ENCODE data around the gene NISCH. TPM values are rescaled to one million over a fixed set of nuclear protein-coding genes. Genes with fewer than 3 reads are reported as not detected.

The NISCH gene
- total and polyA plus RNA-seq, 2 of the 8 experiments (the other 6 are each of a cell fraction or from before 2014, with no cell fraction given): 71.2 to 71.9 TPM

DNA sequence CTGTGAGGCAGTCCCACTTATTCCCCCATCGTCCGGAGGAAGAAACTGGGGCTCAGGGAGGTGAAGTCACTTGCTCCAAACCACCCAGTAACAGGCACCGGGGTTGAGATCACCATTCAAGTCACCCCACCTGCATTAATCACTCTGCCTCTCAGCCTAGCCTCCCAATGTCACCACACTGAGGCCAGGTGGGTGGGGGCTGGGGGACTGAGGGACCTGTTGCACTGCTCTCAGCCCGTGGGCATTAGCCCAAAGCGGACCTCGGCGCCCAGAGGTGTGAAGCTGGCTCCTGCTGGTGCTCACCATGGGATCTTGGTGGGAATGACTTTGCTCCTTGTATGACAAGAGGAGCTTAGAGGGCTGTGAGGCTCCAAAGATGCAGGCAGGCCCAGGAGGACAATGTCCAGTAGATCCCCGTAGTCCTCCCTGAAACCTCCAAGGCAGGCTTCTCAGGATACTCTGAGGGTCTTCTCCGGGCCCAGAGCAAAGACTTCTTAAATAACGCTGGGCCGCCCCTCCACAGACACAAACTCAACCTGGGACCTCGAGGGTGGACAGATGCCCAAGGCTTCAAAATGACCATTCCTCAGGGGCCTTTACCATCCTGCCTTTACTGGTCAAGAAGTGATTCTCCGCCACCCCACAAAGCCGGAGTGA is 76.6 kb downstream of the NISCH start:
- Histone ChIP-seq H3K27ac (ENCODE audit: low read depth, low read length) (no peak overlapping the region), H4K20me1 (replicated peaks in 1 of 2; ENCODE audit: control insufficient read depth in 1 of 2, insufficient read depth in 2 of 2, low read length in 2 of 2) (peaks cover 14 to 34% of the 10 kb centered on the region in 2 experiments), H3K79me2 (ENCODE audit: control insufficient read depth in 1 of 2, insufficient read depth in 2 of 2, low read length in 2 of 2) (peaks cover 0 to 39% of the 10 kb centered on the region in 2 experiments; a peak in 2 of 4 replicates), H2AK5ac (ENCODE audit: low read depth, low read length) (no peak overlapping the region), H3K23me2 (ENCODE audit: low read depth, low read length) (peaks cover 19% of the 10 kb centered on the region; the same call in 1 of the 2 replicates), H2AFZ (ENCODE audit: low read length) (no peak overlapping the region), H2BK120ac (replicated peaks; ENCODE audit: low read depth, low read length) (no peak overlapping the region), H2BK20ac (ENCODE audit: low read length) (no peak overlapping the region), H4K8ac (ENCODE audit: extremely low read depth, insufficient read depth, low read length) (peak overlapping the region; percentile 7; the same call in 1 of the 2 replicates), H3K79me1 (ENCODE audit: low read depth, low read length) (peaks cover 33% of the 10 kb centered on the region), H2BK12ac (ENCODE audit: low read depth, low read length) (0 out of 2 replicates have a peak overlapping the region, but pooled peaks have one; percentile 39), H3K23ac (ENCODE audit: insufficient read length) (no peak overlapping the region), H3K9me3 (ENCODE audit: insufficient read depth in 2 of 2, low read depth in 1 of 2, low read length in 1 of 2) (no peaks in the 10 kb centered on the region), H3K4me2 (ENCODE audit: insufficient read depth in 1 of 2, low read depth in 2 of 2, low read length in 2 of 2) (peak overlapping the region; percentile 89), H4K91ac (replicated peaks; ENCODE audit: insufficient read length, low read length) (no peak overlapping the region), H4K5ac (ENCODE audit: insufficient read length, low read depth, low read length) (no peak overlapping the region), H3K18ac (ENCODE audit: extremely low read depth, low read length) (no peak overlapping the region), H3K27me3 (replicated peaks in 1 of 4; ENCODE audit: control insufficient read depth in 3 of 4, extremely low read depth in 1 of 4, insufficient read depth in 3 of 4, low read length in 3 of 4) (no peaks in the 10 kb centered on the region), H3K14ac (ENCODE audit: insufficient read length) (no peak overlapping the region), H3K36me3 (ENCODE audit: control insufficient read depth in 2 of 4, insufficient read depth in 4 of 4, low read length in 3 of 4) (peaks cover 18 to 29% (median 23%) of the 10 kb centered on the region in 4 experiments), H2BK5ac (ENCODE audit: low read depth, low read length) (peak overlapping the region; percentile 52; the same call in 1 of the 2 replicates), H3K9ac (replicated peaks in 1 of 4; ENCODE audit: extremely low read depth in 1 of 4, low read depth in 3 of 4, low read length in 3 of 4) (no peak overlapping the region; a peak in 3 of 7 replicates), H2BK15ac (ENCODE audit: low read length) (no peak overlapping the region), H3K4me1 (replicated peaks in 1 of 4; ENCODE audit: control insufficient read depth in 3 of 4, insufficient read depth in 4 of 4, low read length in 3 of 4) (peaks cover 0 to 22% (median 14%) of the 10 kb centered on the region in 4 experiments; a peak in 6 of 7 replicates), H3K4me3 (ENCODE audit: extremely low read depth in 1 of 4, insufficient read depth in 2 of 4, low read depth in 3 of 4, low read length in 4 of 4) (peak overlapping the region; percentile 61 to 84 (median 66)), H3K56ac (replicated peaks; ENCODE audit: insufficient read length, low read depth, low read length) (no peak overlapping the region), H3K4ac (replicated peaks; ENCODE audit: insufficient read length, low read depth, low read length) (no peak overlapping the region)
- DNase-seq (ENCODE audit: low read depth in 1 of 2, low spot score in 2 of 2) (no peak), FAIRE-seq (no peak)
- TF ChIP-seq POLR2AphosphoS5 (IDR thresholded peaks at IDR 0.05; ENCODE audit: low read depth, low read length): no peak
- TF ChIP-seq PHF8 (conservative IDR thresholded peaks at IDR 0.05; ENCODE audit: low read depth, low read length): no peak
- TF ChIP-seq GABPA (IDR thresholded peaks at IDR 0.05; ENCODE audit: borderline replicate concordance, insufficient read depth, low read length): no peak
- no peak for TF ChIP-seq YY1 (IDR thresholded peaks at IDR 0.05; ENCODE audit: low read depth, low read length)
- TF ChIP-seq MAFK (IDR thresholded peaks at IDR 0.05; ENCODE audit: low read depth, low read length): no peak
- no peak for TF ChIP-seq RNF2 (IDR thresholded peaks at IDR 0.05; ENCODE audit: borderline replicate concordance, low read depth, low read length, missing control alignments, poor library complexity, severe bottlenecking)
- TF ChIP-seq SAP30 (IDR thresholded peaks at IDR 0.05; ENCODE audit: insufficient read depth, insufficient replicate concordance, low read length): no peak
- TF ChIP-seq KDM1A (IDR thresholded peaks at IDR 0.05; ENCODE audit: borderline replicate concordance, low read length): no peak
- no peak for TF ChIP-seq RAD21 (IDR thresholded peaks at IDR 0.05 in 1 of 2, conservative IDR thresholded peaks at IDR 0.05 in 1 of 2; ENCODE audit: low read depth in 2 of 2, low read length in 2 of 2)
- no peak for TF ChIP-seq TAF1 (IDR thresholded peaks at IDR 0.05; ENCODE audit: low read depth, low read length)
- ChIA-PET POLR2A (ENCODE audit: partially characterized antibody) (interaction anchor here (1.1 to 3.0 kb wide), 5 partner anchors 8 to 21 kb away, joined by 4 to 25 read pairs (median 5); no protein-coding TSS in a partner anchor), CTCF (ENCODE audit: partially characterized antibody) (interaction anchor here (1.0 kb wide), 1 partner anchor 29 kb away, joined by 3 read pairs; no protein-coding TSS in a partner anchor)
- 94% methylated on average over 14 of the region's 14 CpGs; no CpG with 5 or more reads in 1 of the 2 experiments for WGBS, 2 experiments (ENCODE audit: extremely low coverage in 1 of 2, insufficient coverage in 1 of 2, insufficient read length in 1 of 2, insufficient replicate concordance in 2 of 2, low coverage in 1 of 2, low lambda C conversion rate in 2 of 2, missing lambda C conversion rate in 1 of 2)

All from H1 (cell line).